Measurements from ENCODE around the gene DOCK3. TPM values are rescaled to one million over a fixed set of nuclear protein-coding genes. Genes with fewer than 3 reads are reported as not detected.

DOCK3 gene
- total RNA-seq, 1 experiment from 2014 or later, result 8.3 TPM

DNA sequence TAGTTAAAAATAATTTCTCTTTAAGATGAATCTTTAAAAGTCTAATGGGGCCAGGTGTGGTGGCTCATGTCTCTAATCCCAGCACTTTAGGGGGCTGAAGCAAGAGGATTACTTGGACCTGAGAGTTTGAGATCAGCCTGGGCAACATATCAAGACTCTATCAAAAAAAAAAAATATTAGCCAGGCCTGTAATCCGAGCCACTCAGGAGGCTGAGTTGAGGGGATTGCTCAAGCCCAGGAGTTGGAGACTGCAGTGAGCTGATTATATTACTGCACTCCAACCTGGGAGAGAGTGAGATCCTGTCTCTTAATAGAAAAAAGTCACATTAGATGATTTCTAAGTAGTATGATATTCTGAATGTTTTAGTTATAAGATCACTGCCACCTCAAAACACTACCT is 388.3 kb downstream of the DOCK3 start:
- no peak for DNase-seq
- H3K4me3 Mint-ChIP-seq, result no peak overlapping the region

More for the DNA sequence above, 388.3 kb downstream of the DOCK3 start:
- no CpG with 5 or more reads among the region's 1 CpG for WGBS (ENCODE audit: extremely low coverage, insufficient read length, low lambda C conversion rate)
- Histone ChIP-seq H3K56ac (ENCODE audit: insufficient read length, low read depth, low read length) (no peak overlapping the region), H4K91ac (ENCODE audit: insufficient read length, low read depth, low read length) (no peak overlapping the region), H3K4me1 (ENCODE audit: insufficient read depth, low read length) (no peaks in the 10 kb centered on the region), H3K18ac (ENCODE audit: insufficient read length, low read depth, low read length) (no peak overlapping the region), H4K5ac (ENCODE audit: insufficient read length, low read depth, low read length) (no peak overlapping the region), H2AK5ac (ENCODE audit: insufficient read length, low read length) (no peak overlapping the region), H3K9me3 (ENCODE audit: control insufficient read depth, low read depth, low read length) (no peaks in the 10 kb centered on the region), H4K20me1 (ENCODE audit: control insufficient read depth, insufficient read depth, insufficient read length) (no peaks in the 10 kb centered on the region), H3K14ac (ENCODE audit: insufficient read depth, low read length) (no peak overlapping the region), H3T11ph (ENCODE audit: low read length) (no peak overlapping the region), H3K79me1 (ENCODE audit: insufficient read depth, low read depth, low read length, poor library complexity, severe bottlenecking) (no peaks in the 10 kb centered on the region), H2AFZ (ENCODE audit: low read length) (no peak overlapping the region), H2BK5ac (ENCODE audit: insufficient read length, low read length) (no peak overlapping the region), H3K23ac (ENCODE audit: insufficient read length, low read depth, low read length) (no peak overlapping the region), H2BK12ac (ENCODE audit: insufficient read length, low read depth, low read length) (no peak overlapping the region), H3K27ac (ENCODE audit: insufficient read length, low read depth, low read length) (no peak overlapping the region), H3K9ac (ENCODE audit: extremely low read depth, insufficient read length, low read length) (no peak overlapping the region), H3K27me3 (ENCODE audit: insufficient read depth, low read length) (no peaks in the 10 kb centered on the region), H2BK15ac (ENCODE audit: low read depth, low read length) (no peak overlapping the region), H2BK120ac (ENCODE audit: low read depth, low read length, poor library complexity, severe bottlenecking) (no peak overlapping the region), H3K4ac (ENCODE audit: low read depth, low read length) (no peak overlapping the region), H3K79me2 (ENCODE audit: insufficient read depth, low read length) (no peaks in the 10 kb centered on the region), H3K23me2 (ENCODE audit: insufficient read length, low read depth, low read length, poor library complexity, severe bottlenecking) (no peaks in the 10 kb centered on the region), H4K8ac (replicated peaks; ENCODE audit: insufficient read length, low read depth, low read length) (no peak overlapping the region), H2BK20ac (ENCODE audit: low read depth, low read length, poor library complexity, severe bottlenecking) (no peak overlapping the region), H3K4me2 (ENCODE audit: insufficient read depth, insufficient read length, low read length) (no peak overlapping the region)
- TF ChIP-seq, protein P1, sequence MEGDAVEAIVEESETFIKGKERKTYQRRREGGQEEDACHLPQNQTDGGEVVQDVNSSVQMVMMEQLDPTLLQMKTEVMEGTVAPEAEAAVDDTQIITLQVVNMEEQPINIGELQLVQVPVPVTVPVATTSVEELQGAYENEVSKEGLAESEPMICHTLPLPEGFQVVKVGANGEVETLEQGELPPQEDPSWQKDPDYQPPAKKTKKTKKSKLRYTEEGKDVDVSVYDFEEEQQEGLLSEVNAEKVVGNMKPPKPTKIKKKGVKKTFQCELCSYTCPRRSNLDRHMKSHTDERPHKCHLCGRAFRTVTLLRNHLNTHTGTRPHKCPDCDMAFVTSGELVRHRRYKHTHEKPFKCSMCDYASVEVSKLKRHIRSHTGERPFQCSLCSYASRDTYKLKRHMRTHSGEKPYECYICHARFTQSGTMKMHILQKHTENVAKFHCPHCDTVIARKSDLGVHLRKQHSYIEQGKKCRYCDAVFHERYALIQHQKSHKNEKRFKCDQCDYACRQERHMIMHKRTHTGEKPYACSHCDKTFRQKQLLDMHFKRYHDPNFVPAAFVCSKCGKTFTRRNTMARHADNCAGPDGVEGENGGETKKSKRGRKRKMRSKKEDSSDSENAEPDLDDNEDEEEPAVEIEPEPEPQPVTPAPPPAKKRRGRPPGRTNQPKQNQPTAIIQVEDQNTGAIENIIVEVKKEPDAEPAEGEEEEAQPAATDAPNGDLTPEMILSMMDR (conservative IDR thresholded peaks at IDR 0.05), result no peak
- no peaks in the 10 kb centered on the region for H3K27me3 Mint-ChIP-seq (ENCODE audit: low read depth)
- no peaks in the 10 kb centered on the region for H3K9me3 Mint-ChIP-seq
- H3K36me3 Mint-ChIP-seq (ENCODE audit: insufficient read depth in 1 of 3, low read depth in 3 of 3), result no peaks in the 10 kb centered on the region
- H3K27ac Mint-ChIP-seq, result no peak overlapping the region
- no peaks in the 10 kb centered on the region for H3K4me1 Mint-ChIP-seq

Measured in H9 (cell line).